ENCODE measurements around the gene CACTIN.
"Not testable (repeated sequence)": the region's sequence is repeated elsewhere in the genome, so short reads cannot be mapped to it uniquely, and the experiment has no call there.

CACTIN gene

DNA sequence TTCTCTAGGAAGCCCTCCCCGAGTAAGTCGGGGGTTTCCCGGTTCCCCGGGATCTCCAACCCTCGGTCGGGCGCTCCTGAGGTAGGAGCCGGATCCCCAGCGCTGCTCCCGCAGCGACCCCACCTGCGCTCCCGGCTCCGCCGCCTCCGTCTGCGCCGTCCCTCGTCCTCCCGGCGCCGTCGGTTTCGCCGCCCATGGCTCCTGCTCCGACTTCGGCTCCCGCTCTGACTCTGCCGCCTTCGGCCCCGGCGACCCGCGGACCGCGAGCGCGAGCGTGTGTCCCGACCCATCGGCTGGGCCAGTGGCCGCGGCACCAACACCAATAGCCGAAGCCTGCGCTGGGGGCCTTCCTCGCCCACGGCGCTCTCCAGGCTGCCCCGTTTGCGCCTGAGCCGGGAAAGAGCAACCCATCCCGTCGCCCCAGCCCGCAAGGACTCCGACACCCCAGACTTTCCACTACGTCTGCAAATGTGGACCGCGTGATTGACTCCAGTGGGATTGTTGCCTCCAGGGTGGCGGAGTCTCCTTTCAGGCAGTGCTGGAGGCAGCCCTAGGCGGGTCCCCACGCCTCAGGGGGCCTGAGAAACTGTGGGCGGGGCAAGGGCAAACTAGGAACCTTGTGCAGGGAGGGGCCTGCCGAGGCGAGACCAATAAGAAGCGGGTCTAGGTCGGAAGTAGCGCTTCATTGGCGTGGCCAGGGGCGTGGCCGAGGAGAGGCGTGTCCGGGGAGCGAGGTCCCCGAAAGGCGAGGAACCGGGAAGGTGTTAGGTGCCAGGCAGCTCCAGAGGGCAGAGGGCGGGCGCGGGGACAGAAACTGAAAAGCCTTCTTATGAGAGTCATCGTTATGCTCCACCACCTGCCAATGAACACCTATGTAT lies at the start of gene CACTIN:
Gene CACTIN (minus strand): TSS at position 318 of the 878 bp plus-strand sequence. CDS start 28 bp downstream, at position 290.
- peak; percentile 95 to 96 for ATAC-seq

DNA sequence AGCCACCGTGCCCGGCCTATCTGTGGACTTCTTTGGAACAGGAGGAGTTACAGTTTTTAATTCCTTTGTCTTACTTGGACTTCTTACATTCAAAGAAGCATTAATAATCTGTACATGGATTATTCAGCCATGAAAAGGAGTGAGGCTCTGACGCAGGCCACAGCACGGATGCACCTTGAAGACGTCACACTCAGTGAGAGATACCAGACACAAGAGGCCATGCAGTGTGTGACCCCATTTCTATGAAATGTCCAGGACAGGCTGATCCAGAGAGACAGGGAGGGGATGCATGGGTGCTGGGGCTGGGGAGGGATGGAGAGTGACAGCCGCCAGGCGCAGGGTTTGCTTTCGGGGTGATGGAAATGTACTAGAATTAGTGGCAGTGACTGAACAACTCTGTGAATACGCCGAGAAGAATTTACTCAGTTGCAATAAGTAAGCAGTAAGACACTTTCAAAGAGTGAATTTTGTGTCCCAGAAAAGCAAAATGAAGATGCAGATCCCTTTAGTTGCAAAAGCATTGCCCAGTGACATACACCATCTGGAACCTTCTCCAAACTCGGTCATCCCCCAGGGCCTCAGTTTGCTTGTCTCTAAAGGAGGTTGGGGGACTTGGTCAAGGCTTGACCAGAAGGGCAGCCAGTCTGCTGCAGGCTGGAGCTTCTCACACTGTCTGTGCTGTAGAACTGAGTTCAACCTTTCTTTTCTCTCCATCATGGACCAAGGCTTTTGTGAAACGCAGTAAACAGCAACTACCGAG lies 48.4 kb upstream of the CACTIN start:
- ATAC-seq: no peak

DNA sequence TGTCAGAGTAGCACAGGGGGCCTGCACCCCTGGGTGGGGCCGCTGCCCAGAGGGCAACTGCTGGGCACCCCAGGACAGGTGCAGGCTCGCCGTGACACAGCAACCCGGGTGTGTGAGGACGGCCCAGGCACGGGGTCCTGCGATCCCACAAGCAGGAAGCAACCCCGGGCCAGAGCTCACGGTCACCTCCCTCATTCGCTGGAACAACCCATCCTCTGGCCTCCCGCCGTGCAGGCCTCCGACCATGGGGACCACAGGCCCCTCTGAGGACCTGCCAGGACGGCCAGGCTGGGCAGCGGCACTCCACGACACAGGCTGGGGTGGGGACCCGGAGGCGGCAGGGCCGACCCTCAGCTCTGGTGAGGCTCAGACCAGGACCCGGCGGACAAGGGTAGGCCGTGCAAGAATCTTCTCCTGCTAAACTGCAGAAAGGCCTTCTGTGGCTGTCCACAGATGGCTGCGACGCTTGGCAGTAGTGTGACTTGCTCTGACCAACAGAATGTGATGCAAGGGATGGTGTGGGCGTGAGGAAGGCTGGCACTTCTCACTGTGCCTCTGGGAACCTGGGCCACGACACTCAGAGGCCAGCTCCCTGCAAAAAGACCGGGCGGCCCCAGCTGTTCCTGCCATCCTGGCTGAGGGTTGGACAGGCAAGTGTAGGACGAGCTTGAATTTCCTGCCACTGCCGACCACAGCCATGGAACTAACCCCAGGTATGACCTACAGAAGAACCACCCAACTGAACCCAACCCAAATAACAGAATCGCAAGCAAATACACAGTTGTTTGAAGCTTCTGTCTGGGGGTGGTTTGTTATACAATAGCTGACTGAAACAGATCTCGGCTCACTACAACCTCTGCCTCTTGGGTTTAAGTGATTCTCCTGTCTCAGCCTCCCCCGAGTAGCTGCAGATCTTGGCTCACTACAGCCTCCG lies 47.2 kb upstream of the CACTIN start:
- no peak for ATAC-seq

DNA sequence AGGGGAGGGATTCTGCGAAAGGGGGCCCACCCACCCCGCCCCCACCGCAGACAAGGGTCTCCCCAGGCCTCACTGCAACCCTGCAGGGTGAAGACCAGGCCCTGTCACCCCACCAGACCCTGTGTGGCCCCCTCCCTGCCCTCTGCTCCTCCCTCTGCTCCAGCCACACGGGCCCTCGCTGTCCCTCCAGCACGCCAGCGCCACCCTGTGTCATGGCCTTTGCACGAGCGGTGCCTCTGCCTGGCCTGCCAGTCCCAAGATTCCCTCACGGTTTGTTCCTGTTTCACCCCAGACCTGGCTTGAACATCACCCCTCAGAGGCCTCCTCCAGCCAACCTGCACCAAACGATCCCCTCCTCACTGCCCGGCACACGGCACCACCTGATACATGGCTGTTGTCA lies 46.4 kb upstream of the CACTIN start:
- ATAC-seq: no peak

DNA sequence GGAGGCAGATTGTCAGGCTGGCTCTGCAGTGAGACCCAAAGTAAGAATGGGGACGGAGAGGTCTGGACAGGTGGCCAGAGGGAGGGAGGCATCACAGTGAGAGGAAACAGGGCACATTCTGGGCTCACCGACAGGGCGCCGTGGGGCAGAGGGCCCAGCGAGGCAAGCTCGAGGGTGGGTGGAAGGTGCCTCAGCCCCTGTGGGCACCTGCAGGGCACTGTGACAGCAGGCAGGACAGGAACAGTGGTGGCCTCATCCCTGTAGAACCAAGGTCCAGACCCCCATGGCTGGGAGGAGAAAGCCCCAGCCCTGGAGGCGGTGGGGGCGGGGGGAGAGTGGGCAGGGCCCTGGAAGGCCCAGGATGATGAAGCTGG lies 46.0 kb upstream of the CACTIN start:
- no peak for ATAC-seq

DNA sequence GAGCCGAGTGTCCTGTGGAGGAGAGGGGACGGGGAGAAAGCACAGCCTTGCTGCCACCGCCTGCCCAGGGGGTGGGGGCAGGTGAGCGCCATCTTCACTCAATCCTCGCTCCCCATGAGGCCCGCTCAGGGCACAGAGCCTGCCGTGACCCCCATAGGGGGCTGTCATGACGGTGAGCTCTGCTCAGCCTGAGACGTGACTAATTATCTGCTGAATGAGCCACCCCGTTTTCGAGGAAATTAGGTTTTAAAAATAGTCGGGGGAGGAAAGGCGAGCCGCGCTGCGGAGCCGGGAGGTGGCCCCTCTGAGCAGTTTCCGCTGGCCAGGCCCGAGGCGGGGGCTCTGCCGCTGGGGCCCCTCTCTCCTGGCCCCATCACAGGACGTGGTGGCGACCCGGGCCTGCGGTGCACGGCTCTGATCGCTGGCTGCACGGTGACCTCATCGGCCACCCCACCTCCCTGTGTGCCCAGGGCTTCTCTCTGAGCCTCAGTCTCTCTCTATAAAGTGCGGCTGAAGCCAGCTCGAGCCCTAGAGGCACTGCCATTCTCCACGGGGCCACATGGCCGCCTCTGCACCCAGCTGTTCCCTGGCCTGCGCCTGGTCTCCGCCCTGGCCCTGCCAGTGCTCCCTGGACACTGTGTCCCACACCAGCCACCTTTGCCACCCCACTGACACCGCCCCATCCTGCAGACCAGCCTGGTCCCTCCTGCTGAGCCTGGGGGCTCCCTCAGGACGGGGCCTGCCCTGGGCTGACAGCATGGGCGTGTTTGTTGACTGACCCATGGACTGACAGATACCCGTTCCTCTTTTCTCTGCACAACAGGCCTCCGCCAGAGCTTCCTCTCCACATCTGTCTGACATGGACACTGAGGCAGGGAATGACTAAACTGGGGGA lies 45.3 kb upstream of the CACTIN start:
- ATAC-seq: peak; percentile 87 to 91

DNA sequence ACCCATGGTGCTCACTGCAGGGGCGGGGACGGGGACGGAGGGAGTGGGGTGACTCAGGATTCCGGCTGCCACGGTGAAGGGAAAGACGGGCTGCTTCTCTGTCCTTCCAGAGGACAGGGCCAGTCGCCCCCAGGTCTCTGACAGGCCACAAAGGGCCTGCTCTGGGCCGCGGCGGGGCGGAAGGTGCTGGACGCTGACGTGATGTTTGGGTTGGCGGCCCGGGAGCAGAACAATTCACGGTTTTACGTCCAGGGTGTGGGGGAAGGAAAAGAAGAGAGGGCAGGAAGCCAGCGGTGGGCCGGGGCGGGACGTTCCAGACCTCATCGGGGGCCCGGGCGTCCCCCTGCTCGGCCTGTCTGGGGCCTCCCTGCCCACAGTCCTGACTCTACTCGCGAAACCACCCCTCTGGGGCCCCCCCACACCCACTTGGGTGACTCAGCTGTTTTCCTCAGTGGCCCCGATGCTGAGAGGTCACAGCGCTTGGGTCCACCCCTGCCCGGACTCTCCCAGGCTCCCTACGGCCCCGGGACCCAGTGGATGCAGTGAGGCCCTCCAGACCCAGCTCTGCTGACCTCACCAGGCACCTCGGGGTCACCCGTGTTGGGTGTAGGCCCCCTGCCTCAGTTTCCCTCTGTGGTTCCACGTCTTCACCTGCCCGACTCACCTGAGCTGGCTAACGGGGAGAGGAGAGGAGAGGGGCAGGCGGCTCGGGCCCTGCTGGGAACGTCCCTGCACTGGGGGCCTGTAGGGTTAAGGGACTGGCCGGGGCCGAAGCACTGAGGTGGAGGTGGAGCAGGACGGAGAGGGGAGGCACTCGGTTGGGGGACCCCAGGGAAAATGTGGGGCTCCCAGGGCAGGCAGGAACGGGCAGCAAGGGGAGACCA lies 44.4 kb upstream of the CACTIN start:
- peak; percentile 63 for ATAC-seq

DNA sequence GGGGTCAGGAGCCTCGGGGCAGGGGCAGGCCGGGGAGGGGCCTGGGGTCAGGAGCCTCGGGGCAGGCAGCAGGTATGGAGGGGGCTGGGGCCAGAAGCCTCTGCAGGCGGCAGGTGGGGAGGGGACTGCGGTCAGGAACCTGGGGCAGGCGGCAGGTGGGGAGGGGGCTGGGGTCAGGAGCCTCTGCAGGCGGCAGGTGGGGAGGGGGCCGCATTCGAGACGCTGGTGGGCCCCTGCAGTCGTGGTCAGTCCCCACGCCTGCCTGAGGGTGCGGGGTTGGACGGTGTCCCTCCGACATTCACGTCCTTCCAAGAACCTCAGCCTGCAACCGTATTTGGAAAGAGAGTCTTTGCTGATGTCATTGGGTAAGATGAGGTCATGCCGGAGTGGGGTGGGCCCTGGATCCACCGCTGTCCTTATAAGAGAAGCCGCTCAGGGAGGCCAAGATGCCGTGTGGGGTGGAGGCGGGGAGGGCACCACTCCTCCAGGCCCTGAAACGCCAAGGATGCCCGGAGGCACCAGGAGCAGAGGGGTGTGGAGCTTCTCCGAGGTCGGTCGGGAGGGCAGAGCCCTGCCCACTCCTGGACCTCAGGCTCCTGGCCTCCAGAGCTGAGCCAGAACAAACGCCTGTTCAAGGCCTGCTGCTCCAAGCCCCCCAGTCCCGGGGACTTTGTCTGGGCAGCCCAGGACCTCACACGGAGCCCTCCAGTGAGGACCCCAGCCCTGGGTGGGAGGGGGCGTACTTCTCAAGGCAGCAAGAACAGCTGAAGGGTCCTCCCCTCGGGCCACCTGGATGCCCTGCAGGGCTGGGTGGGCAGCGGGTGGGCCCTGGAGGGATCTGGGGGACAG lies 43.6 kb upstream of the CACTIN start:
- no peak for ATAC-seq

DNA sequence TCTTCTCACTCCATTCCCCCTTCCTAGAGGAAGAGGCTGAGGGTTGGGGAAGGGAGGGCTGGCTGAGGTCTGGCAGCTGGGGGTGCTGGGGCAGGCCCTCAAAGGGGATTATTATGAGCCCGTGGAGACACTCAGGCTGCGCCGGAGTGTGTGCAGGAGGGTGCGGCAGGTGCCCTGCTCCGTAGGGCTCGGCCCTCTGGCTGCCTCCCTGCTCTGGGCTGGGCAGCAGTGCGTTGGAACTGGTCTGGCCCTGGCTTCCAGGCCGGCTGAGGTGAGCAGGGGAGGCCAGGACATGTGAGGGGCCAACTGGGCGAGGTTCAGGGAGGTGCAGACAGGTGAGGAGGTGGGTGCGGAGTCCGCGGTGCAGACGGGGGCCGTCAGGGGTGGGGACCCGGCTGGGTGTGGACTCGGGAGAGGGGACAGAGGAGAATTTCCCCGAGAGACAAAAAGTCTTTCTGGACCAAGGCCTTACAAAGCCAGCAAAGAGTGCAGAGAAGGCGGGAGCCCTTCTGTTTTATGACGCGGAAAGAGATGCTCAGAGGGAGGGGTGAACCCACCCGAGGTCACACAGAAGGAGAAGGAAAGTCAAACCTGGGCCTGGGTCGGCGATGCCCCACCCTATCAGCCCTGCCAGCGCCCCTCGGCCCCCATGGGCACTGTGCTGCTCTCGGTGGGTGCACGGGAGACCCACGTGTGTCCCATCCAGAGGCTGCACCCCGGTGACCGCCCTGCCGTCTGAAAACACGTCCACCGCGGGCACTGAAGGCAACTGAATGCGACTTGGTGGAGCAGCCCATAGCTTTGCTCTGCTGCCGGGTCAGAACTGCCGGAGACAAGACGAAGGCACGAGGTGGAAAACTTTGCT lies 42.7 kb upstream of the CACTIN start:
- ATAC-seq: no peak

DNA sequence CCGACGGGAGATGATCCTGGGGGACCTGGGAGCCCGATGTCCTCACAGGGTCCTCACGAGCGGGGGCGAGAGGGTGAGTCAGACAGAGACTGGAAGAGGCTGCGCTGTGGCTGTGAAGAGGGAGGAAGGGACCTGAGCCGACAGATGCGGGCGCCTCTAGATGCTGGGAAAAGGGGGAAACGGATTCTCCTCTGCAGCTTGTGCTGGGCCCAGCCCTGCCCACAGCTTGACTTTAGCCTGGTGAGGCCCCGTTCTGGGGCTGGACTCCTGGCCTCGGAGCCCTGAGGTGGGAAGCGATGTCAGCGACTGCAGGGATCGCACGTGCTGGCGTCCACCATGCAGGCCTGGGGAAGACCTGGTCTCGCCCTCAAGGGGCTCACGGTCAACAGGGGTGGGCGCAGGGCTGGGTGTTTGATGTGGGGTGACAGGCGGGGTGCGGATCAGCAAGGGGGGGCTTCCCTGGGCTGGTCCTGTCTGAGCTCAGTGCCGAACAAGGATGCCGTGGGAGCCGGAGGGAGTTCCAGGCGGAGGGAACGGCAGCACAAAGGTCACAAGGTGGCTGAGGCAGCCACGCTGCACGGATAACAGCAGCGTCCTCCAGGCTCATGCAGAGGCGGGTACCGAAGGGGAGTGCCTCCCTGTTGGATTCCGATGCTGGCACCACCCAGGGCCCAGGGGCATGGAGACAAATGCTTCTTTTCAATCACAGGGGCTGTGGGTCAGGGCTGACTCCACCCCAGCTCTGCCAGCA lies 41.9 kb upstream of the CACTIN start:
- no peak for ATAC-seq

DNA sequence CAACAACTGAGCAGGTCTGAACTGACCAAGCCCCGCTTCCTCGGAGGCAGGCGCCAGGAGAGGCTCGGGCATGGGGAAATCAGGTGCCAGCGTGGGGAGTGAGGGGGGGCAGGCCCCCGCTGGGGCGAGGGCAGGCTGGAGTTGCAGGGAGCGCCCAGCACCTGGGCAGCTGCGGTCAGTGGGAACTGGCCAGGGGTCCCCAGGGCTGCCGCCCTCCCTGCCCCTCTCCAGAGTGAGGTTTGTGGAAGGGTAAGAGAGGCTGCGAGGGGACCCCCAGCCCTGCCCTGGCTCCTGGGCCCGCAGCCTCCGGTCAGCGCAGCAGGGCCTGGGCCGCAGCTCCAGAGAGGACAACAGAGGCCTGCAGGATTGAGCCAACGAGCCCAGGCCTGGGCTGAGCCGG lies 41.2 kb upstream of the CACTIN start:
- ATAC-seq: no peak

DNA sequence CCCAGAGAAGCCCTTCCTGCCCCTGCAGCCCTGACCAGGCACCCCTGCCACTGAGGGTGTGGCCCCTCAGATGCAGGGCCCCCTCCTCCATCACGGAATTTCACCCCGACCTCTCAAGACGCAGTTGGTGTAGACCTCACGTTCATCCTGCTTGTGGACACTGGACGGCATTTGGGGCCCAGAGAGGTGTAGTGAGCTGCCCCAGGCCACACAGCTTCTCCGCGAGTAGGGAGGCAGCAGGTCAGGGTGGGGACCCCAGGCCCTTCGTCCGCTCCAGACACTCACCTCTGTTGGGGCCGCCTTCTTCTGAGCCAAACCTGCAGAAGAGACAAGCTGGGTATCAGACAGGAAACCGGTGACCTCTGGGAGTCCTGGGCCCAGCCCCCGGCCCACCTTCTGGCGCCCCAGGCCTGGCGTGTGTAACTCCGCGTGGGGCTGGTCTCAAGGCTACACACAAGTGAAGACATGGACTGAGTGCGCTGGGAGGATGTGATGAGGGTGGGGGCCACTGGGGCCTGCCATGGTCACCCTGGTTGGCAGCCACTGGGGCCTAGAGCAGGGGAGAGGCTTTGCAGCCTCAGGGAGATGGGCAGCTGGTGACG lies 40.5 kb upstream of the CACTIN start:
- ATAC-seq: no peak

DNA sequence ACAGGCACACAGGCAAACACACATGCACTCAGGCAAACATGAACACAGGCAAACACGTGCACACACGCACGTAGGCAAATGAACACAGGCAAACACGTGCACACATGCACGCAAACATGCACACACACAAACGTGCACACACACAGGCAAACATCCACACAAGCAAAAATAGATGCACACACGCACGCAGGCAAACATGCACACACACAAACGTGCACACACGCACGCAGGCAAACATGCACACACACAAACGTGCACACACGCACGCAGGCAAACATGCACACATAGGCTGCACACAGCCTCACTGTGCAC lies 39.9 kb upstream of the CACTIN start:
- ATAC-seq: not testable (repeated sequence)

DNA sequence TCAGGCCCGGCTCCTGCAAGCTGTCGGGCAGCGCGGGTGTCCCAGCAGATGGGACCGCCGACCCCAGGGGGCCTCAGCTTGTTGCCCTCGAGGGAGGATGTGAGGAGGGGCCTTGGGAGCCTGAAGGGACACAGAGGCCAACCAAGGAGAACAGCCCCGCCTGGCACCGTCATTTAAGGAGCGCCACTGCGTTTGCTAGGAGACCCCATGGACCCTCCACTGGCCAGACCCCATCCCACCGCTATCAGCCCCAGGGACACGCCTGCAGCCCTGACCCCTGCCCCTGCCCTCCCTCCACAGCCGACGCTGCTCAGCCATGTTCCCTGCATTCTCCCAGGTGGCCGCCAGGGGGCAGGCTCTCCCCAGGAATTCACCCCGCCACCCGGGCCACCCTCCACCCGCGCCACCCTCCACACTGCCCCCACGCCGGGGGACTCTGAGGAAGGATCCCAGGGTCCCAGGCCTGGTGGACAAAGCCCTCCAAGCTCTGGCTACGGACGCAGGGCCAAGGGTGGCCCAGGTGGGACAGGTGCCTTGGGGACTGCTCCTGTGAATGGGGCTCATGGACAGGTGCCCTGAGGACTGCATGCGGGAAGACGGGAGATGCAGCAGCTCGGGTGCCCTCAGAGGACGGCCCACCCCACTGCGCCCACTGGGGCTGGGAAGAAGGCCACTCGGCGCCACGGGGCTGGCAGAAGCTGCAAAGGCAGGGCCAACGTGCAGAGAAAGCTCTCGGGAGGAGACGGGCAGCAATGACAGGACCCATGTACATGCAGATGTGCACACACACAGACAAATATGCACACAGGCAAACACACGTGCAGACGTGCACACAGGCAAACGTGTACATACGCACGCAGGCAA lies 39.3 kb upstream of the CACTIN start:
- ATAC-seq: peak; percentile 76 to 80

DNA sequence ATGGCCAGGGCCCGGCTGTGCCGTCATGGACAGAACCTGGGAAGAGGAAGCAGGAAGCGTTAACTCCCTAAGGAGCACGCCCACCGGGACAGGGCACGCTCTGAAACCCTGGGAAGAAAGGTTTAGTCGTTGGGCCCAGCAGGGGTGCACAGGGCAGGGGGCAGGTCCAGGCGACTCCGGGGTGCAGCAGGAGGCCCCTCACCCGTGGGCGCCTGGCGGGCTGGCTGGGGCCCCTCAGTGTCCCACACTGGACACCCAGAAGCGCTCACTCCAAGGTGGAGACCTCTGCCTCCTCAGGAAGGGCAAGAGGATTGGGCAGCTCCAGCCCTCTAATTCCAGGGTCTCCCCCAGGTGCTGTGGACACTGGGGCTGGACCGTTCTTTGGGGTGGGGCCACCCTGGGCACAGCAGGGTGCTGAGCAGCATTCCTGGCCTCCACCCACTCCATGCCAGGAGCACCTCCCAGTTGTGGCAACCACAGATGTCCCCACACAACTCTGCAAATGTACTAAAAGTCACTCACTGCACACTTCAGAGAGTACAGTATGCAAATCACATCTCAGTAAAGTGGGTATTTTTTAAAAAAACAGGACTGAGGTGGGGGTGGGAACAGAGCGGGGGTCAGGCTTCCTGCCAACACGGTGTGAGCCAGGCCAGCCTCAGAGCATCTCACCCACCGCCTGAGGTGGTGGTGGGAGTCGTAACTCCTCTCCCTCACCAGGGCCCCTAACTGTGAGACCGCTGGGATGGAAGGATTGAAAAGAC lies 38.5 kb upstream of the CACTIN start:
- no peak for ATAC-seq

DNA sequence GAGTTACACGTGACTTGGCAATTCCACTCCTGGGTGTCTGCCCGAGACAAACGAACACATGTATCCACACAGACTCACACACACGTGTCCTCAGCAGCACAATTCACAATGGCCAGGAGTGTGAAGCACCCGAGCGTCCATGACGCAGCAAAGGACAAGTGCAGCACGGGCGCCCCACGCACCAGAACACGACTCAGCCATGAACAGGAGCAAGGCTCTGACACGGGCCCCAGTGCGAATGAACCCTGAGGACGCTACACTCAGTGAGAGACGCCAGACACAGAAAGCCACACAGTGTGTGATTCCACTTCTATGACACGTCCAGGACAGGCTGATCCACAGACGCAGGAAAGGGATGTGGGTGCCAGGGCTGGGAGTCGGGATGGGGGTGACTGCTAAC lies 37.2 kb upstream of the CACTIN start:
- no peak for ATAC-seq
